Omental fat pad (tissue), 4 donors: ENCODE data around the gene TAF8. TPM values are rescaled to one million over a fixed set of nuclear protein-coding genes. Genes with fewer than 3 reads are reported as not detected.

Source experiments
- ATAC-seq: fragments of 150-250 bp; one replicate; pipeline ENCODE4 v1.9.1; 2016; ENCODE audit warnings: mild to moderate bottlenecking, moderate library complexity; ENCODE audit not compliant: low FRiP score
- DNase-seq: peaks from one replicate; pipeline ENCODE4 v3.0.0-alpha.2; 2019; ENCODE audit warnings: low spot score
- total RNA-seq, 4 donors: library from RNA; depleted of rRNA; stranded (reverse); fragments of >200 nt; gene quantifications; one replicate each; pipeline ENCODE4 v1.1.0, GENCODE V29; 2016
- TF ChIP-seq, protein P1 (sequence below), 3 donors: fragments of 450-650 bp; IDR thresholded peaks; one replicate each; pipeline ENCODE4 v1.5.1; 2016 to 2017; ENCODE audit warnings: antibody characterized with exemption in 3 of 3, mild to moderate bottlenecking in 3 of 3, moderate library complexity in 2 of 3

The TAF8 gene
- total RNA-seq, 4 donors from 2014 or later: 24.3 to 41.4 (median 26.1) TPM

DNA sequence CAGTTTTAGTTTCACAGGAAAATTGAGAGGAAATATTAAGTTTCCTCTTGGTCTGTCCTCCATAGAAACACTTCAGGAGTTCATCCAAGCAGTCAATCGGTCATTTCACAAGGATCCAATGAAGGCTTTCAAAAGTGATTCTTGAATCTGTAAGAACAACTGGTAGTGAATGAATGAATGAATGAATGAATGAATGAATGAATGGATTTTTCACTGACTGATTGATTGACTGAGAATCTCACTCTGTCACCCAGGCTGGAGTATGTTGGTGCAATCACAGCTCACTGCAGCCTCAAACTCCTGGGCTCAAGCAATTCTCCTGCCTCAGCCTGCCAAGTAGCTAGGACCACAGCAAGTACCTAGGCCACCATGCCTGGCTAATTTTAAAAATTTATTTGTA is 39.4 kb upstream of the TAF8 start:
- TF ChIP-seq, protein P1, sequence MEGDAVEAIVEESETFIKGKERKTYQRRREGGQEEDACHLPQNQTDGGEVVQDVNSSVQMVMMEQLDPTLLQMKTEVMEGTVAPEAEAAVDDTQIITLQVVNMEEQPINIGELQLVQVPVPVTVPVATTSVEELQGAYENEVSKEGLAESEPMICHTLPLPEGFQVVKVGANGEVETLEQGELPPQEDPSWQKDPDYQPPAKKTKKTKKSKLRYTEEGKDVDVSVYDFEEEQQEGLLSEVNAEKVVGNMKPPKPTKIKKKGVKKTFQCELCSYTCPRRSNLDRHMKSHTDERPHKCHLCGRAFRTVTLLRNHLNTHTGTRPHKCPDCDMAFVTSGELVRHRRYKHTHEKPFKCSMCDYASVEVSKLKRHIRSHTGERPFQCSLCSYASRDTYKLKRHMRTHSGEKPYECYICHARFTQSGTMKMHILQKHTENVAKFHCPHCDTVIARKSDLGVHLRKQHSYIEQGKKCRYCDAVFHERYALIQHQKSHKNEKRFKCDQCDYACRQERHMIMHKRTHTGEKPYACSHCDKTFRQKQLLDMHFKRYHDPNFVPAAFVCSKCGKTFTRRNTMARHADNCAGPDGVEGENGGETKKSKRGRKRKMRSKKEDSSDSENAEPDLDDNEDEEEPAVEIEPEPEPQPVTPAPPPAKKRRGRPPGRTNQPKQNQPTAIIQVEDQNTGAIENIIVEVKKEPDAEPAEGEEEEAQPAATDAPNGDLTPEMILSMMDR (IDR thresholded peaks at IDR 0.05): no peak
- DNase-seq: no peak
- ATAC-seq: no peak

DNA sequence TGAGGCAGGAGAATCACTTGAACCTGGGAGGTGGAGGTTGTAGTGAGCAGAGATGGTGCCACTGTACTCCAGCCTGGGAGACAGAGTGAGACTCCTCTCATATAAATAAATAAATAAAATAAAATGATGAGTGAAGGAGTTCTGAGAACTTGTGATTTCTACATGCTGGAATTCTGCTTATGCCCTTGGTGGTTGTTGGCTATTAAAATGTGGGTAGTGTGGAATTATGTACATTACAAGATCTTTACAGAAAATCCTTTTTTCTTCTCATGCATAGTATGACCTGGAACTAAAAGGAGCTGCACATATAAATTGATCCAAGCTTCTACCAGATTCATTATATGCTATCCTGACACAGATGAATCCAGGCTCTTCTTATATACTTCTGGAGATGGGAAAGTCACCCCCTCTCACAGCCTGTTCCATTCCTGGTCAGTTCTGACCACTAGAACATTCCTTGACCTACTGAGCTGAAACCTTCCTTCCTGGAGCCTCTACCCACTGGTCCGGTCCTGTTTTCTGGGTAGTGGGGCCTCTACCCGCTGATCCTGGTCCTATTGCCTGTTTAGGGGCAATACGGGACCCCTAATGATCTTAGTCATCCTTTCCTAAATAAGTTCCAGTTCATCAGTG is 37.7 kb upstream of the TAF8 start:
- TF ChIP-seq, protein P1 (IDR thresholded peaks at IDR 0.05): no peak
- ATAC-seq (no peak), DNase-seq (no peak)

DNA sequence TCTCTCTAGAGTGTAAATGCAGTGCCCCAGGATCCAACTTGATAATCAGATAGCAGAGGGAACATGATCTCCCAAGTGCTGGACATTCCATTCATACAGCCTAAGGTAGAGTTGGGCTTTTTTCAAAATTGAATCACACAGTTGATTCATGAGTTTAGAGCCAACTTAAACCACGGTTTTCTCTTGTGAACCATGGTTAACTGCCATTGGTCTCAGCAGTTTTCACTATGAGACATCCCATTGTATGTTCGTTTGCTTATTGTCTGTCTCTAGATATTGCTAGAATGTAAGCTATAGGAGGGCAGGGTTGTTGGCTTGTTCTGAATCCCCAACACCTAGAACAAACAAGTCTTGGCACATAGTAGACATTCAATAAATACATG is 37.2 kb upstream of the TAF8 start:
- TF ChIP-seq, protein P1 (IDR thresholded peaks at IDR 0.05): no peak
- DNase-seq (no peak), ATAC-seq (no peak)

DNA sequence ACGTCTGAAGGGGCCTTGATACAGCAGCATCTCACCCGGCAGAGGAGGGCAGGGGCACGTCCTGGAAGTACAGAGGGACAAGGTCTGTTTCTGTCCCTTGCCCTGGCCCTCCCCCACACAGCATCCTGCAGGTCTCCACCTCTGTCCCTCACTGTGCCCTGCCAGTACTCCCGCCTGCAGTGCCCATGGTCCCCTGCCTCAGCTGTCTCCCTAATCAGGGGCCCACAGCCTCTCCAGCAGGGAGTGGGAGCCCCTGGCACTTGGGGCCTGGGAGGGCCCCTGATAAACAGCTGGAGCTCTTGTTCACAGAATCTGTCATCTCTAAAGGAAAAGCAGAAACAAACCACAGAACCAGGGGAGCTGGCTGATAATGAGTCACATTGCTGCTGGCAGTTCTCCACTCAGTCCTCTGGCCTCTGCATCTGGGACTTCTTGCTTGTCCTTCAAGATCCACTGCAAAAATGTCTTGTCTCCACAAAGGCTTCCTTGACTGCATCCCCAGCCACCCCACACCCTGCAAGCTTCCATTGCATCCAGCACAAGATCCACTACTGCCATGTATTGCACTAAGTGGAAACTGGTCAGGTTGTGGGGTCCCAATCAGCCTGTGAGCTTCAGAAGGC is 33.2 kb upstream of the TAF8 start:
- TF ChIP-seq, protein P1 (IDR thresholded peaks at IDR 0.05): no peak
- DNase-seq: no peak
- no peak for ATAC-seq

DNA sequence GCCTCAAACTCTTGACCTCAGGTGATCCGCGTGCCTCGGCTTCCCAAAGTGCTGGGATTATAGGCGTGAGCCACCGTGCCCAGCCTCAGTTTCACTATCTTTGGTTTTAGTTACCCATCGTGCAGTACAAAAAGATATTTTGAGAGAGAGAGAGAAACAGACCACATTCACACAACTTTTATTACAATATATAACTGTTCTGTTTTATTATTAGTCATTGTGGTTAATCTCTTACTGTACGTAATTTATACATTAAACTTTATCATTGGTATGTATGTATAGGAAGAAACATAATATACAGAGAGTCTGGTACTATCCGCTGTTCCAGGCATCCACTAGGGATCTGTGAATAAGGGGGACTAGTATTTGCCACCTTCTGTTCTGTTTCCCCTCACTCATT is 29.4 kb upstream of the TAF8 start:
- DNase-seq (no peak), ATAC-seq (no peak)
- TF ChIP-seq, protein P1 (IDR thresholded peaks at IDR 0.05): no peak

DNA sequence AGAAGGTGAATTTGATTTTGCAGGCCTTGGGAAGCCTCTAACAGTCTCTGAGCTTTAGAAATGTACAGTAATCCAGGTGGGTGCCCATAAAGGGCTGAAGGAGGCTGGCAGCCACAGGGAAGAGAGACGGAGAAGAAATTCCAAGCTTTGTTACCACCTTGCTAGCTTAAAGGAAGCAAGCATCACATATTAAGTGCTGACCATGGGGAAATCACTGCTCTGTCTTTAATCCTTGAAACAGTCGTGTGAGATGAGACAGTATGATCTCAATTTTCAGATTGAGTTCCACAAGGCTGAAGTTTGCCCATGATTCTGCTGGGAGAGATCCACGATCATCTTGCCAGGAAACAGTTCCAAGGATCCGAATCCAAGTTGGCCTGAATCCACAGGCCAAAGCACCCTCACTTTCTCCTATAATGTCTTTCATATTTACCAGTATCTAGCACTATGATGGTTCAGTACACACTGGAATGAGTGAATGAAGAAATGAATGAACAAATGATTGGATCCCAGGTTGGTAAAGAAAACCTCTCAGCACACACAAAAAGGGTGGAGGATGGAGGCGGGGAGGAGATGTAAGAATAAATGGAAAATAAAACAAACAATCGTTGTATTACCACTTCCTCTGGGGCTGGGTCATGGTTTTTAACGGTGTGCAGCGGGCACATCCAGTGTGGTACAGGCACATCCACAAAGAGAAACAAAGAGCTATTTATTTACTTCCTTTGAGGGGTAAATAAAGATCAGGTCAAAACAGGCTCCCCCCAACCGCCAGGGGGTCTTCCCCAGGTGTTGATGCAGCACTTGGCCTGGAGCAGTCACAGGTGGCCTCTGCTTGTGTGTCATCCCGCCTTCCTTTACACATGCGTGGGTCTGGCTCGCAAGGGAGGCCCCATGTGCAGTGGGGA is 28.2 kb upstream of the TAF8 start:
- ATAC-seq (no peak), DNase-seq (no peak)
- TF ChIP-seq, protein P1 (IDR thresholded peaks at IDR 0.05): no peak
